SH-SY5Y (cell line): ENCODE results near the gene SPOCK2.

ENCODE experiments used
- GATA2 ChIP-seq: IDR thresholded peaks from 2 replicates; pipeline ENCODE4 v1.6.1; 2011; ENCODE audit warnings: mild to moderate bottlenecking, low read depth, low read length
- GATA3 ChIP-seq: IDR thresholded peaks from 2 replicates; pipeline ENCODE4 v1.6.1; 2011; ENCODE audit warnings: low read depth, mild to moderate bottlenecking, low read length, moderate library complexity

The SPOCK2 gene

GRCh38 chr10:72075376-72076115, 12.8 kb downstream of the SPOCK2 start:
- no peak for TF ChIP-seq GATA2
- TF ChIP-seq GATA3 = no peak

DNA sequence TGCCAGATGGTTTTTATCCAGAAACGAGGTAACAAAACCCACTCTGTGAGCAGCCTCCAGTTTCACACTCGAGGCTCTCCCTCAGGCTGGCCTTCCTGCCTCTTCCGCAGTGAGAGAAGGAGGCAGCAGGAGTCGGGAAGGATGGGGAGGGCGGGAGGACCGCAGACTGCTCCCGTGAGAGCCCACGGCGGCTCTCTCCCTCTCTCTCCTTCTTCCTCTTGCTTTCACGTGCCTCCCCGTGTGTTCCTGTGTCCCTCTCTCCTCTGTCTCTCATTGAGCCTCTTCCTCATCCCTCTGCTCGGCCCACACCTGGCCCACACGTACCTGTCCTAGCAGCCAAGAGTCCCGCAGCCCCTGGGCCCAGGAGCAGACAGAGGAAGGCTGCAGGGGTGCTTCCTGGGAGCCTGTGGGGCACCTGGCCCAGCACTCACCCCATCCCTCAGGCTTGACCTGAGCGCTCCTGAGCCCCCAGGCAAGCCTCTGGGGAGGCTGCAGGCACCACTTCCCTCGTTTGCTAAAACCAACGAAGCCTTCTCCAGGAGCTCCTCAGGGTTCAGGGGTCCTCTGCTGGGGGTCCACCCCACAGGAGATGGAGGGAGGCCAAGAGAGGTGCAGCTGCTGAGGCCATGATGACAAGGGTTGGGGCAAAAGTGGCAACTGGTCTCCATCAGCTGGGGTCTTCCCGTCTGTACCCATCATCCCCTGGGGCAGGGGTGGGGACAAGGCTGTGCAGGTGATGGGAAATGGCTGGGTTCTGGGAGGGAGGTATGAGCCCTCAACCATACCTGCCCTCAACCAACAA, 13.6 kb downstream of the SPOCK2 start:
- no peak for TF ChIP-seq GATA3
- no peak for TF ChIP-seq GATA2

- TF ChIP-seq GATA3 (no peak), GATA2 (no peak)
Observed at GRCh38 chr10:72073708-72074573, 14.4 kb downstream of the SPOCK2 start.

DNA sequence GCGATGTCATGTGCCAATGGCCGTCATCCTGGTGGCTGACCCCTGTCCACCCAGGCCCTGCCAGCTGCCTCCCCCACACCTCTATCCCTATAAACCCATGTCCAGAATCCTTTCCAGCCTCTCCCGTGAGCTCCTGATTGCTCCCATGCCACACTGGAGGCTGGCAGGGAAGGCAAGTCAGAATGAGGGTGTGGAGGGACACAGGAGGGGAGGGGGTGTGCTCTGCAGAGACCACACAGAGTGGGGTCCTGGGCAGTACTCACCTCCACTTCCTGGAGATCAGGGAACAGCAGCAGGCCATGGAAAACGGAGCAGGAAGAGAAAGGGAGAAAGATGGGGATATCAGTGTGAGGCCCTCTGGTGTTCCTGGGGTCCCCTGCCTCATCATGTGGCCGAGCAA, 15.7 kb downstream of the SPOCK2 start:
- TF ChIP-seq GATA3 (no peak), GATA2 (no peak)

- no peak for TF ChIP-seq GATA3
- no peak for TF ChIP-seq GATA2
Observed at GRCh38 chr10:72072046-72072445, 16.3 kb downstream of the SPOCK2 start.

DNA sequence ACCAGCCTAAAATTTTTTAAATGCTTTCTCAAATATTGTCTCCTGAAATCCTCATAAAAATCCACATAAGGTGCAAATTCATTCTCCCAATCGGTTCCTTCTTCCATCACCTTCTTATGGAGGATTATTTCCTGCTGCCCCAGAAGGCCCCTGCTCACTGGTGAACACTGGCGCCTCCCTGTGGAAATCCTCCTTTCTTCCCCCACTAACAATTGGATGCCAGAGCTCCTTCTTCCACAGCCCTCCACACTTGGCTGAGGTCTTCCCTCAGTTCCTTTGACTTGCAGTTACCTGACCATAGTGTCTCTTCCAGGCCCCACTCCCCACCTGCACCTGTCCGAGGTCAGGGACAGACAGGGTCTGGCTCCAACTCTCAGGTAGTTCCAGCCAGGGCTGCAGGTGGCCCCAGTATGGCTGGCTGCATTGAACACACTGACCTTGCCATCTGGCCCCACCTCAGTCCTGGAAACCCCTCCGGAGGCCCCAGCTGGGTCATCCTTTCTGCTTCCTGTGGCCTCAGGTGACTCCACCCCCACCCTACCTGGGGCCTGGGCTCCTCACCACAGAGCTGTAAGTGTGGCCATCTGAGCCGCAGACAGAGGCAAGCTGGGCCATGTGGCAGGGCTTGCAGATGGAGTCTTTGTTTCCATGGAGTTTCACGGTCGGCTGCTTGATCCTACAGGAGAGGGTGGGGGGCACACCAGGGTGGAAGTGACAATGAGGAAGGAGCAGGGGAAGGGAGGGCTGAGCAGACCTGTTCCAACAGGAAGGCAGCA, 18.4 kb downstream of the SPOCK2 start:
- TF ChIP-seq GATA3 (no peak), GATA2 (no peak)

DNA sequence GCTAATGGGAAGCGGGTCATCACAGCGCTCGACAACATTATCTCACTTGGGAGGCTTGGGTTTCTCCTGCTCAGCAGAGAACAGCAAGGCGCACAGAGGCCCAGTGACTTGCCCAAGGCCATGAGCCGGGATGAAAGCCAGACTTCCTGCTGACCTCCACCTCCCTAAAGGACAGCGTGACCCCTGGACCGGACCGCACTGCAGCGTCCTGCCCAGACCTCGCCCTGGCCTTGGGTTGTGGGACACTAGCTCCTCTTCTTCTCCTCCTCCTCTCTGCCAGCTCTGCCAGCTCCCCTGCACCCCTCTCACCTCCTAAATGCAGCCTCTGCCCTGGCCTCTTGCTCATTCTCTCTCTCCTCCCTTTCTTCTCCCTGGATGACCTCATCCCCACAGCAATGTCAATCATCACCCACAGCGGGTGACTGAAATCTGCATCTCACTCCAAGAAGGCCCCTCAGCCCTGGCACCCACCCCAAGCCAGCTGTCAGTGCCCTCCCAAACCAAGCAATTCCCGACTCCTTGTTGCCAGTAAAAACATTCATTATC, 19.4 kb downstream of the SPOCK2 start:
- no peak for TF ChIP-seq GATA2
- no peak for TF ChIP-seq GATA3

DNA sequence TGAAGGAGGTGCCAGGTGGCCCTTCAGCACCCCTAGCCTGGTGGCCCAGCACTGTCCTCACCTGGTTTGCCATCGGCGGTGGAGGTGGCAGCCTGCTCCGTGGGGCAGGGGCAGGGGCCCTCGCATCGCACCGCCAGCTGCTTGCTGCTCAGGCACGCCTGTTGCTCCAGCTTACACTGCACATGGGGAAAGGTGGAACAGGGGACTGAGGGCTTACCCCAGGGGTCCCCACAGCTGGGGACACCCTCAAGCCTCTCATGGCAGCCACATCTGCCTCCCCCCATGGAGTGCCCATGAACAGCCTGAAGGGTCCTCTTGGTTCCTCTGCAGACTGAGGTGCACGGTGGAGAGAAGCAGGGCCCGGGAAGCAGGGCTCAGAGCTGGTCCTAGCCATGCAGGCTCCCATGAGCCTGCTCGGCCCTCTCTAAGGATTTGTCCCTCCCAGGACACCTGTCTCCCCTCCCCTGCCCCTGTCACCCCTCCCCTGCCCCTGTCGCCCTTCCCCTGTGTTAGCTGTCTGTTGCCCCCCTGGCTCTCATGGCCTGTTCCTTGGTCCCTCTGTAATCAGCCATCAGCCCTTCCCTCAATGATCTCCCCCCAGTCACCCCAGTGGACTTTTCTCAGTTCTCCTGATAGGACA, 20.1 kb downstream of the SPOCK2 start:
- TF ChIP-seq GATA2 (no peak), GATA3 (no peak)

GRCh38 chr10:72067463-72068125, 20.8 kb downstream of the SPOCK2 start:
- TF ChIP-seq GATA2 (no peak), GATA3 (no peak)

DNA sequence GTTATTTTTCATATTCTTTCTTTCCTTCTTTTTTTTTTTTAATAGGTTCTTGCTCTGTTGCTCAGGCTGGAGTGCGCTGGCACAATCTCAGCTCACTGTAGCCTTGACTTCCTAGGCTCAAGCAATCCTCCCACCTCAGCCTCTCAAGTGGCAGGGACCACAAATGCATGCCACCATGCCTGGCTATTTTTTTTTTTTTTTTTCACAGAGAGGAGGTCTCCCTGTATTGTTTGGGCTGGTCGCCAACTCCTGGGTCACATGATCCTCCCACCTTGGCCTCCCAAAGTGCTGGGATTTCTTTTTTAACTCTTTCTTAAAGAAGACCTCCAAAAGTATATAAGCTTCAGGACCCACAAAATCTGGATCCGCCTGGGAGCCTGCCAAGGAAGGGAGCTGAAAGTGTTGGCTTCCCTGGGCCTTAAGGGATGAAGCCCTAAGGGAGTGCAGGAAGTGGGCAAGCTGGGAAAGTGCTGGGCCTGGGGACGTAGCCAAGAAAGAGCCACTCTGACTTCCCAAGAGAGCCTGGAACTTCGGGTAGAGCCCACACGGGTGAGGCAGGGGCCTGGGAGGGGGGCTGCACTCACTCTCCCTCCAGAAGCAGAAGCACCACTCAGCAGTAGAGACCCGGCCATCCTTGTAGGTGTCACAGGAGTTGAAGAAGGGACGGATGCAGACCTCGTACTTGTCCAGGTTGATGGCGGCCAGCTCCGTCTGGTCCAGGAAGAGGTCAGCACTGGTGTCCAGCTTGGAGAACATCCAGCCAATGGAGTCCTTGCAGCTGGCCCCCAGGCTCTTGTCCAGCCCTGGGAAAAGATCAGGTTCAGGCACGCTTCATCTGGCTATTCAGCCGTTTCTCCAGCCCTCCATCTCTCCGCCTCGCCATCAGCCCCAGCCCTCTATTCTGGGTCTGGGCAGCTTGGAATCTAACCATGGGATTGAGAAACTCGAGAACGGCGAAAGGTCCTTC, 21.8 kb downstream of the SPOCK2 start:
- TF ChIP-seq GATA3 (no peak), GATA2 (no peak)

GRCh38 chr10:72065439-72066025, 22.8 kb downstream of the SPOCK2 start:
- TF ChIP-seq GATA2 (no peak), GATA3 (no peak)
